ENCODE measurements around the gene CAD.
"Not testable (repeated sequence)": the region's sequence is repeated elsewhere in the genome, so short reads cannot be mapped to it uniquely, and the experiment has no call there.

The CAD gene

DNA sequence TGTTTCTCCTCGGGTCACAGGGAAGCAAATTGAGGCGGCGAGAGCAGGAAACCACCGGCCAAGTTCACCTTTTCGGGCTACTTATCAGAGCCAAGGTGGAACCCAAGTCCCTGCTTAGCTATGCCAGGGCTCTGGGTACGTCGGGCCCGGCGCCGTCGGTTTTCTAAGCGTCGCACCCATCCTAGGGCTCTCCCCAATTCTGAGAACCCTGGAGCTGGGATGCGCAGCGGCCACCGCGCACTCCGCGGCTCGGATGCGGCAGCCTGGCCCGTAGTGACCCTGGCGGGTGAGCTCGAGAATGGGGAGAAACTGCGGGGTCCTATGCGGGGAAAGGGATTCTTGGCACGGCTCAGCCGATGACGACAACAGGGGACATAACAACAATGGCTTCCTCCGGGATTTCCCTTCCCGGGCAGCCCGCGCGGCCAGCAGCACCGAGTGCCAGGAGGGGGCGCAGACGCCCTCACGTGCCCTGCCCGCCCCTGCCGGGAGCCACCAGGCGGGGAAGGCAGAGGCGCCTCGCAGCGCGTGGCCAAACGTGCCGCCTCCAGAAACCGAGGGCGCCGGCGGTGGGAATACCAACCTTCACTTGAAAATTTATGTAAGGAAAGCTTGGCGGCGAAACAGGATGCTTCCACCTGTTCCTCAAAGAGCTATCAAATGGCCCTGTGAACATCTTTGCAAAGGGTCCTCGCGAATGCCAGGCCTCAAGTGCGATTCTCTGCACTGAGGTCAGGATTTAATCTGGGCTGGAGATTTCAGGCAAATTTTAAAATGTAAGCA is 47.8 kb downstream of the CAD start:
- H3K27me3 ChIP-seq (ENCODE audit: control insufficient read depth, insufficient read depth, low read length, poor library complexity, severe bottlenecking) = peaks cover 75% of the 10 kb centered on the region
- no peaks in the 10 kb centered on the region for H3K36me3 ChIP-seq (ENCODE audit: control insufficient read depth, insufficient read depth, low read length)
- H3K27ac ChIP-seq (ENCODE audit: insufficient read depth, low read depth, low read length, poor library complexity, severe bottlenecking) = no peak overlapping the region
- peaks cover 15% of the 10 kb centered on the region for H3K4me1 ChIP-seq (ENCODE audit: control insufficient read depth, insufficient read depth, low read length)
- peak overlapping the region; percentile 32 for H3K4me3 ChIP-seq (ENCODE audit: insufficient read depth, low read depth, low read length)
- no peaks in the 10 kb centered on the region for H3K9me3 ChIP-seq (ENCODE audit: control insufficient read depth, low read length)
- 5% methylated on average over 56 of the region's 56 CpGs for WGBS, 2 experiments

DNA sequence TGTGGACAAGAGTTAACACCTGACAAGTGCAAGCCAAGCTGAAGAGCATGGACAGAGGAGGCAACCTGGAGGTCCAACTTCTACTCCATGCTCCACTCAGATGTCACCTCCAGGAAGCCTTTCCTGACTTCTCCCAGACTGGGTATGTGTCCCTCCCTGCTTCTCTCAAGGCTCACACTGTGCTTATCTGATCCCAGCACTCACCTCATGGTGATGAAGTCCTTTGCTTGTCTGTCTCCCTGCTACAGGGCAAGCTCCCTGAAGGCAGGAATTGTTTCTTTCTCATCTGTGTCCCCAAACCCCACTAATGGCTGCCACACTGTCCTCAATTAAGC is 48.3 kb downstream of the CAD start:
- no peak overlapping the region for H3K27ac ChIP-seq (ENCODE audit: insufficient read depth, low read depth, low read length, poor library complexity, severe bottlenecking)
- H3K9me3 ChIP-seq (ENCODE audit: control insufficient read depth, low read length) = no peaks in the 10 kb centered on the region
- no peak overlapping the region for H3K4me3 ChIP-seq (ENCODE audit: insufficient read depth, low read depth, low read length)
- peaks cover 15% of the 10 kb centered on the region for H3K4me1 ChIP-seq (ENCODE audit: control insufficient read depth, insufficient read depth, low read length)
- H3K27me3 ChIP-seq (ENCODE audit: control insufficient read depth, insufficient read depth, low read length, poor library complexity, severe bottlenecking) = peaks cover 70% of the 10 kb centered on the region
- H3K36me3 ChIP-seq (ENCODE audit: control insufficient read depth, insufficient read depth, low read length) = no peaks in the 10 kb centered on the region

DNA sequence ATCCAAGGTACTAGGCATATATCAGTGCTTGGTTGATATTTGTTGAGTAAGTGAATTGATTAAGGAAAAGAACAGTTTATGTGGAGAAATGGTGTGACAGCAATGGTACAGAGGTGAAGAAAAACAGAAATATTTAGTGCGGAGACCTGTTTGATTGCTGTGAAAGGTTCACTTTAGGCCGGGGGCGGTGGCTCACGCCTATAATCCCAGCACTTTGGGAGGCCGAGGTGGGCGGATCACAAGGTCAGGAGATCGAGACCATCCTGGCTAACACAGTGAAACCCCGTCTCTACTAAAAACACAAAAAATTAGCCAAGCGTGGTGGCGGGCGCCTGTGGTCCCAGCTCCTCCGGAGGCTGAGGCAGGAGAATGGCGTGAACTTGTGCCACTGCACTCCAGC is 51.1 kb downstream of the CAD start:
- peaks cover 42% of the 10 kb centered on the region for H3K27me3 ChIP-seq (ENCODE audit: control insufficient read depth, insufficient read depth, low read length, poor library complexity, severe bottlenecking)
- not testable (repeated sequence) for H3K4me1 ChIP-seq (ENCODE audit: control insufficient read depth, insufficient read depth, low read length); H3K4me3 ChIP-seq (ENCODE audit: insufficient read depth, low read depth, low read length); H3K9me3 ChIP-seq (ENCODE audit: control insufficient read depth, low read length); H3K36me3 ChIP-seq (ENCODE audit: control insufficient read depth, insufficient read depth, low read length); H3K27ac ChIP-seq (ENCODE audit: insufficient read depth, low read depth, low read length, poor library complexity, severe bottlenecking)
- WGBS, 2 experiments = 90 to 92% methylated on average over 13 of the region's 13 CpGs

GRCh38 chr2:27270131-27270530 is 53.0 kb downstream of the CAD start:
- no peaks in the 10 kb centered on the region for H3K36me3 ChIP-seq (ENCODE audit: control insufficient read depth, insufficient read depth, low read length)
- WGBS, 2 experiments = 76 to 96% methylated on average over 2 of the region's 3 CpGs
- peaks cover 23% of the 10 kb centered on the region for H3K27me3 ChIP-seq (ENCODE audit: control insufficient read depth, insufficient read depth, low read length, poor library complexity, severe bottlenecking)
- H3K27ac ChIP-seq (ENCODE audit: insufficient read depth, low read depth, low read length, poor library complexity, severe bottlenecking) = no peak overlapping the region
- H3K4me1 ChIP-seq (ENCODE audit: control insufficient read depth, insufficient read depth, low read length) = no peaks in the 10 kb centered on the region
- no peaks in the 10 kb centered on the region for H3K9me3 ChIP-seq (ENCODE audit: control insufficient read depth, low read length)
- H3K4me3 ChIP-seq (ENCODE audit: insufficient read depth, low read depth, low read length) = no peak overlapping the region

- Histone ChIP-seq H3K4me1 (ENCODE audit: control insufficient read depth, insufficient read depth, low read length) (no peaks in the 10 kb centered on the region), H3K36me3 (ENCODE audit: control insufficient read depth, insufficient read depth, low read length) (no peaks in the 10 kb centered on the region), H3K27me3 (ENCODE audit: control insufficient read depth, insufficient read depth, low read length, poor library complexity, severe bottlenecking) (peaks cover 18% of the 10 kb centered on the region), H3K4me3 (ENCODE audit: insufficient read depth, low read depth, low read length) (no peak overlapping the region), H3K9me3 (ENCODE audit: control insufficient read depth, low read length) (no peaks in the 10 kb centered on the region), H3K27ac (ENCODE audit: insufficient read depth, low read depth, low read length, poor library complexity, severe bottlenecking) (no peak overlapping the region)
- WGBS, 2 experiments = 87 to 91% methylated on average over 2 of the region's 2 CpGs
Measured at GRCh38 chr2:27270670-27271069, 53.5 kb downstream of the CAD start.

DNA sequence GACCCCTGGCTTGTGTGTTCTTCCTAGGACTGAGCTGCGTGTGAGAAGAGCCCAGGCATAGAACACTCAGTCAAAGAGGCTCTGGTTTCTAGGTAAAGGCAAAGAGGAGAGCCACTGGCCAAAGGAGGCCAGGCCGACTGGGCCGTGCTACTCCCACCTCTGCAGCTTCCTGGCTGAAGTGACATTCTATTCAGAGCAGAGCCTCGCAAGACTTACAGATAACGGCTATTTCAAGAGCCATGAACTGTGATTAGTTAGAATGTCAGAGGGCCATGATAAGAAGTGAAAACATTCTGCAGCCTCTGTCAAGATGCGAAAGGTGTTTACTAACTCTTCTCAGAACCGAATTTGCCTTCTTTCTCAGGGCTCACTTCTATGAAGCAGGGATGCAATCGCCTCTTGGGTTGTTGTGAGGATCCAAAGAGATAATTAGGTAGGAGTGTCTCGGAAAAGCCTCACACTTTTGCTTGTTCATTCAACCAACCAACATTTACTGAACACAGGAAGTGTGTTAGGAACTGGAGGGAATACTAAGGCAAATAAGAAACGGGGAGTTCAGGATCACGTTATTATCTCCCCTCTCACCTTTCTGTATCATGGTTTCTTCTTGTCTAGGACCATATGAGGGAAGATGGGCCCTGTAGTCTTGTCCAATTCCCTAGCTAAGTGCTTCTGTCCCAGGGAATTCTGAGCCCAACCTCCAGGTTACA is 54.6 kb downstream of the CAD start:
- peaks cover 7% of the 10 kb centered on the region for H3K27me3 ChIP-seq (ENCODE audit: control insufficient read depth, insufficient read depth, low read length, poor library complexity, severe bottlenecking)
- 86% methylated on average over 9 to 11 of the region's 11 CpGs for WGBS, 2 experiments

GRCh38 chr2:27272537-27273522 is 55.7 kb downstream of the CAD start:
- not testable (repeated sequence) for H3K27me3 ChIP-seq (ENCODE audit: control insufficient read depth, insufficient read depth, low read length, poor library complexity, severe bottlenecking); H3K27ac ChIP-seq (ENCODE audit: insufficient read depth, low read depth, low read length, poor library complexity, severe bottlenecking); H3K4me3 ChIP-seq (ENCODE audit: insufficient read depth, low read depth, low read length); H3K4me1 ChIP-seq (ENCODE audit: control insufficient read depth, insufficient read depth, low read length); H3K36me3 ChIP-seq (ENCODE audit: control insufficient read depth, insufficient read depth, low read length); H3K9me3 ChIP-seq (ENCODE audit: control insufficient read depth, low read length)
- 90% methylated on average over 15 of the region's 15 CpGs for WGBS, 2 experiments

More for the DNA sequence above, 54.6 kb downstream of the CAD start:
- no peaks in the 10 kb centered on the region for H3K4me1 ChIP-seq (ENCODE audit: control insufficient read depth, insufficient read depth, low read length)
- no peaks in the 10 kb centered on the region for H3K36me3 ChIP-seq (ENCODE audit: control insufficient read depth, insufficient read depth, low read length)
- no peak overlapping the region for H3K4me3 ChIP-seq (ENCODE audit: insufficient read depth, low read depth, low read length)
- no peak overlapping the region for H3K27ac ChIP-seq (ENCODE audit: insufficient read depth, low read depth, low read length, poor library complexity, severe bottlenecking)
- H3K9me3 ChIP-seq (ENCODE audit: control insufficient read depth, low read length) = no peaks in the 10 kb centered on the region

DNA sequence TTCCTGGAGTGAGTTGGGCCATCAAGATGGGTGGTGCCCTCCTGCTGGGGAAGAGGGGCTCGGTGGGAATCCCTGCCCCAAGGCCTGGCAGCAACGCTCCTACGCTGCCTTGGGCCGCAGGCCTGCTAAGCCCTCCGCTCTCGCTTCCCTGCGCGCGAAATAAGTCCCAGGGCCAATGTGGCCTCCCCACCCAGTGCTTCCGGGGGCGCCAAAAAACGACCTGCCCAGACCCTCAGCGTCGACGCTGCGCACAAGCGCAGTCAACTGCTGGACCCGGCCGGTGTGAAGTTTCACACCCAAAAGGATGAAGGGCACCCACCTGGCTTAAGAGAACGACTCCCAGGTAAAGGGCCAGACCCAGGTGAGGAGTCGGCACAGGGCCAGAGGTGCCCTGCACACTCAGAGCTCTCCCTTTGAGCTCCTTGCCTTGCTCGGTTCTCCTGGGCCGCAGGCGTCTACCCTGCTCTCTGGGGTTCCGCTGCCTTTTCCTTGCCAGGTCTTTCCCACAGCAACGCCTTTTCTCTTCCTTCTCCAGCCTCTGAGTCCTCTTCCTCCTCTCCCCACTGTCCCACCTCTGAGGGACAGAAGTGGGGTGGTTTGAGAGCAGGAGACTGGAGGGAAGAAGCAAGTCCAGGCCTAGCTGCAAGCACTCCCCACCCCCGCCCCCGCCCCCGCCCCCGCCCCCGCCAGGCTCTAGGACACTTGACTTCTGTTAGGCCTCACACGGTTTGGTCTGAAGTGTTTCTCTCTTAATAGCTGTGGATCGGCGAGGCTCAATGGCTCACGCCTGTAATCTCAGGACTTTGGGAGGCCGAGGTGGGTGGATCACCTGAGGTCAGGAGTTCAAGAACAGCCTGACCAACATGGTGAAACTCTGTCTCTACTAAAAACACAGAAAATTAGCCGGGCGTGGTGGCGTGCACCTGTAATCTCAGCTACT is 58.3 kb downstream of the CAD start, which contains the start of gene DNAJC5G:
DNAJC5G (plus strand) TSS at position 223 of the 940 bp plus-strand sequence. CDS start 1,296 bp downstream, outside the sequence.
- no peak within 1 kb of the TSS for H3K4me3 ChIP-seq (ENCODE audit: insufficient read depth, low read depth, low read length)
- no peaks in the 10 kb centered on the region for H3K9me3 ChIP-seq (ENCODE audit: control insufficient read depth, low read length)
- no peak within 1 kb of the TSS for H3K27ac ChIP-seq (ENCODE audit: insufficient read depth, low read depth, low read length, poor library complexity, severe bottlenecking)
- H3K27me3 ChIP-seq (ENCODE audit: control insufficient read depth, insufficient read depth, low read length, poor library complexity, severe bottlenecking) = no peaks in the 10 kb centered on the region
- 90% methylated on average over 39 of the region's 39 CpGs for WGBS, 2 experiments
- H3K36me3 ChIP-seq (ENCODE audit: control insufficient read depth, insufficient read depth, low read length) = no peaks in the 10 kb centered on the region
- no peaks in the 10 kb centered on the region for H3K4me1 ChIP-seq (ENCODE audit: control insufficient read depth, insufficient read depth, low read length)

DNA sequence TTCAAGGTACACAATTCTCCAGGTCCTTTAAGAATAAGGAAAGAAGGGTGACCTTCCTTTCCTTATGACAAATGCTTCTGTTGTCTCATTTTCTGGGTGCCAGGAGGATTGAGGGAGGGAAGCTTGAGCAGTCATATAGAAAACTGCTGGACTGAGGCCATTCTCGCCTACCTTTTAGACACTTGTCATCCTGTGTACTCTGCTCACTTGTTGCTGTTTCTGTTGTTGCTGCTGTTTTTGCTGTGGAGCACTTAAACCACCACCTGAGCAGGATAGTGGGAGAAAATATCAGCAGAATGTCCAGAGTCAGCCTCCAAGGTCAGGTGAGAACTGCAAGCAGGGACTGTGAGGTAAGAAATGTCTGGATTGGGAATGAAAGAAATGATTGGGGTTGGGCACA is 60.8 kb downstream of the CAD start:
- Histone ChIP-seq H3K27me3 (ENCODE audit: control insufficient read depth, insufficient read depth, low read length, poor library complexity, severe bottlenecking) (peaks cover 4% of the 10 kb centered on the region), H3K27ac (ENCODE audit: insufficient read depth, low read depth, low read length, poor library complexity, severe bottlenecking) (no peak overlapping the region), H3K9me3 (ENCODE audit: control insufficient read depth, low read length) (no peaks in the 10 kb centered on the region), H3K4me3 (ENCODE audit: insufficient read depth, low read depth, low read length) (no peak overlapping the region), H3K4me1 (ENCODE audit: control insufficient read depth, insufficient read depth, low read length) (peaks cover 9% of the 10 kb centered on the region), H3K36me3 (ENCODE audit: control insufficient read depth, insufficient read depth, low read length) (no peaks in the 10 kb centered on the region)
- 84 to 94% methylated on average over 1 of the region's 1 CpG for whole genome bisulfite sequencing, 2 experiments

Measured in ectodermal cell (in vitro differentiated cells).